Activated T-helper 1 cell treated with Interleukin-2 at 50 U/mL for 16 hours (primary cell): Measurements from ENCODE around the gene IL3RA.
"Not testable (repeated sequence)": the region's sequence is repeated elsewhere in the genome, so short reads cannot be mapped to it uniquely, and the experiment has no call there.

Source experiments
- DNase-seq: peaks from one replicate; pipeline ENCODE4 v3.0.0-alpha.2; 2020; ENCODE audit warnings: low read depth

IL3RA gene

GRCh38 chrX:1332433-1332832 lies 4.2 kb upstream of the IL3RA start:
- DNase-seq = not testable (repeated sequence)

GRCh38 chrX:1334854-1335253 lies 1.7 kb upstream of the IL3RA start:
- DNase-seq = no peak

- DNase-seq = no peak
Observed at GRCh38 chrX:1336948-1337779, 579 bp downstream of the IL3RA start.

GRCh38 chrX:1341545-1342184 lies 5.1 kb downstream of the IL3RA start:
- DNase-seq = no peak

GRCh38 chrX:1349606-1350005 lies 13.0 kb downstream of the IL3RA start:
- DNase-seq = not testable (repeated sequence)

GRCh38 chrX:1351981-1352714 lies 15.6 kb downstream of the IL3RA start:
- no peak for DNase-seq

- no peak for DNase-seq
Observed at GRCh38 chrX:1354036-1355019, 17.7 kb downstream of the IL3RA start.

GRCh38 chrX:1355131-1356046 lies 18.8 kb downstream of the IL3RA start:
- no peak for DNase-seq

- no peak for DNase-seq
Observed at GRCh38 chrX:1357993-1358392, 21.4 kb downstream of the IL3RA start.

- no peak for DNase-seq
Observed at GRCh38 chrX:1358793-1359476, 22.4 kb downstream of the IL3RA start.

GRCh38 chrX:1359477-1359873 lies 22.9 kb downstream of the IL3RA start:
- no peak for DNase-seq

- DNase-seq = no peak
Observed at GRCh38 chrX:1360171-1360570, 23.6 kb downstream of the IL3RA start.

- no peak for DNase-seq
Observed at GRCh38 chrX:1361275-1361674, 24.7 kb downstream of the IL3RA start.

GRCh38 chrX:1361910-1362309 lies 25.3 kb downstream of the IL3RA start:
- no peak for DNase-seq

GRCh38 chrX:1366363-1366762 lies 29.8 kb downstream of the IL3RA start:
- DNase-seq = not testable (repeated sequence)

GRCh38 chrX:1368385-1368698 lies 31.8 kb downstream of the IL3RA start:
- DNase-seq = no peak

GRCh38 chrX:1378306-1378759 lies 41.7 kb downstream of the IL3RA start:
- DNase-seq = no peak

GRCh38 chrX:1380672-1381233 lies 44.2 kb downstream of the IL3RA start:
- no peak for DNase-seq

- no peak for DNase-seq
Observed at GRCh38 chrX:1384658-1385252, 48.2 kb downstream of the IL3RA start.
